Measurements from ENCODE around the gene GRM8. TPM values are rescaled to one million over a fixed set of nuclear protein-coding genes. Genes with fewer than 3 reads are reported as not detected.

Gene GRM8
- total RNA-seq, 1 experiment from 2014 or later, result not detected

- H4K20me1 ChIP-seq (ENCODE audit: insufficient read depth, low read depth, low read length), result no peaks in the 10 kb centered on the region
- H3K9me2 ChIP-seq (replicated peaks; ENCODE audit: insufficient read depth, low read length), result no peaks in the 10 kb centered on the region
- H3K4me3 ChIP-seq (ENCODE audit: low read length), result no peak overlapping the region
- no peak overlapping the region for H3K4me2 ChIP-seq (ENCODE audit: low read depth, low read length, poor library complexity, severe bottlenecking)
- H3K9ac ChIP-seq (ENCODE audit: low read length), result no peak overlapping the region
- no peaks in the 10 kb centered on the region for H3K4me1 ChIP-seq (ENCODE audit: low read length)
- DNase-seq, result no peak
- H3K27ac ChIP-seq (ENCODE audit: low read length), result no peak overlapping the region
- no peaks in the 10 kb centered on the region for H3K27me3 ChIP-seq (ENCODE audit: low read length)
- no peaks in the 10 kb centered on the region for H3K36me3 ChIP-seq (ENCODE audit: insufficient read depth, low read length)
- no peak overlapping the region for H2AFZ ChIP-seq (ENCODE audit: low read length)
- no peaks in the 10 kb centered on the region for H3K9me3 ChIP-seq (ENCODE audit: low read length)
- H3K79me2 ChIP-seq (ENCODE audit: low read length), result no peaks in the 10 kb centered on the region
These were observed 62.9 kb downstream of the GRM8 start for GRCh38 chr7:127189886-127190285.

GRCh38 chr7:127189074-127189473 lies 63.7 kb downstream of the GRM8 start:
- Histone ChIP-seq H4K20me1 (ENCODE audit: insufficient read depth, low read depth, low read length) (no peaks in the 10 kb centered on the region), H3K4me1 (ENCODE audit: low read length) (no peaks in the 10 kb centered on the region)

GRCh38 chr7:127187740-127188139 lies 65.0 kb downstream of the GRM8 start:
- Histone ChIP-seq H3K27ac (ENCODE audit: low read length) (no peak overlapping the region), H3K4me3 (ENCODE audit: low read length) (no peak overlapping the region), H3K79me2 (ENCODE audit: low read length) (no peaks in the 10 kb centered on the region), H3K4me1 (ENCODE audit: low read length) (no peaks in the 10 kb centered on the region), H4K20me1 (ENCODE audit: insufficient read depth, low read depth, low read length) (no peaks in the 10 kb centered on the region), H3K27me3 (ENCODE audit: low read length) (no peaks in the 10 kb centered on the region), H3K4me2 (ENCODE audit: low read depth, low read length, poor library complexity, severe bottlenecking) (no peak overlapping the region), H3K9me2 (replicated peaks; ENCODE audit: insufficient read depth, low read length) (0 out of 2 replicates have a peak, but pooled peaks cover 3% of the 10 kb centered on the region), H3K36me3 (ENCODE audit: insufficient read depth, low read length) (no peaks in the 10 kb centered on the region), H3K9me3 (ENCODE audit: low read length) (no peaks in the 10 kb centered on the region), H2AFZ (ENCODE audit: low read length) (no peak overlapping the region), H3K9ac (ENCODE audit: low read length) (no peak overlapping the region)
- DNase-seq, result no peak

More at GRCh38 chr7:127189074-127189473, 63.7 kb downstream of the GRM8 start:
- Histone ChIP-seq H3K9me2 (replicated peaks; ENCODE audit: insufficient read depth, low read length) (0 out of 2 replicates have a peak, but pooled peaks cover under 1% of the 10 kb centered on the region), H3K27me3 (ENCODE audit: low read length) (no peaks in the 10 kb centered on the region), H3K4me2 (ENCODE audit: low read depth, low read length, poor library complexity, severe bottlenecking) (no peak overlapping the region), H3K9me3 (ENCODE audit: low read length) (no peaks in the 10 kb centered on the region), H3K4me3 (ENCODE audit: low read length) (no peak overlapping the region), H3K79me2 (ENCODE audit: low read length) (no peaks in the 10 kb centered on the region), H3K9ac (ENCODE audit: low read length) (no peak overlapping the region), H3K36me3 (ENCODE audit: insufficient read depth, low read length) (no peaks in the 10 kb centered on the region), H3K27ac (ENCODE audit: low read length) (no peak overlapping the region), H2AFZ (ENCODE audit: low read length) (no peak overlapping the region)
- DNase-seq, result no peak

- H3K36me3 ChIP-seq (ENCODE audit: insufficient read depth, low read length), result no peaks in the 10 kb centered on the region
- H3K4me3 ChIP-seq (ENCODE audit: low read length), result no peak overlapping the region
- no peaks in the 10 kb centered on the region for H3K4me1 ChIP-seq (ENCODE audit: low read length)
- H3K27me3 ChIP-seq (ENCODE audit: low read length), result no peaks in the 10 kb centered on the region
- DNase-seq, result no peak
- H3K79me2 ChIP-seq (ENCODE audit: low read length), result no peaks in the 10 kb centered on the region
- no peak overlapping the region for H3K4me2 ChIP-seq (ENCODE audit: low read depth, low read length, poor library complexity, severe bottlenecking)
- H3K9me2 ChIP-seq (replicated peaks; ENCODE audit: insufficient read depth, low read length), result 0 out of 2 replicates have a peak, but pooled peaks cover 3% of the 10 kb centered on the region
- H3K9me3 ChIP-seq (ENCODE audit: low read length), result no peaks in the 10 kb centered on the region
- no peak overlapping the region for H2AFZ ChIP-seq (ENCODE audit: low read length)
- H3K27ac ChIP-seq (ENCODE audit: low read length), result no peak overlapping the region
- no peaks in the 10 kb centered on the region for H4K20me1 ChIP-seq (ENCODE audit: insufficient read depth, low read depth, low read length)
- no peak overlapping the region for H3K9ac ChIP-seq (ENCODE audit: low read length)
These were observed 66.1 kb downstream of the GRM8 start for GRCh38 chr7:127186686-127187085.

- H3K9me2 ChIP-seq (replicated peaks; ENCODE audit: insufficient read depth, low read length), result no peaks in the 10 kb centered on the region
- H3K36me3 ChIP-seq (ENCODE audit: insufficient read depth, low read length), result no peaks in the 10 kb centered on the region
- H4K20me1 ChIP-seq (ENCODE audit: insufficient read depth, low read depth, low read length), result no peaks in the 10 kb centered on the region
These were observed 75.6 kb downstream of the GRM8 start for GRCh38 chr7:127177156-127177555.

GRCh38 chr7:127162366-127162765 lies 90.4 kb downstream of the GRM8 start:
- no peaks in the 10 kb centered on the region for H3K9me3 ChIP-seq (ENCODE audit: low read length)
- H3K79me2 ChIP-seq (ENCODE audit: low read length), result no peaks in the 10 kb centered on the region
- no peaks in the 10 kb centered on the region for H3K9me2 ChIP-seq (replicated peaks; ENCODE audit: insufficient read depth, low read length)
- H3K4me1 ChIP-seq (ENCODE audit: low read length), result no peaks in the 10 kb centered on the region
- H3K36me3 ChIP-seq (ENCODE audit: insufficient read depth, low read length), result no peaks in the 10 kb centered on the region
- H4K20me1 ChIP-seq (ENCODE audit: insufficient read depth, low read depth, low read length), result no peaks in the 10 kb centered on the region
- H2AFZ ChIP-seq (ENCODE audit: low read length), result no peak overlapping the region
- H3K4me3 ChIP-seq (ENCODE audit: low read length), result no peak overlapping the region
- H3K4me2 ChIP-seq (ENCODE audit: low read depth, low read length, poor library complexity, severe bottlenecking), result no peak overlapping the region
- no peak overlapping the region for H3K27ac ChIP-seq (ENCODE audit: low read length)
- no peak overlapping the region for H3K9ac ChIP-seq (ENCODE audit: low read length)
- DNase-seq, result no peak
- no peaks in the 10 kb centered on the region for H3K27me3 ChIP-seq (ENCODE audit: low read length)

More at GRCh38 chr7:127177156-127177555, 75.6 kb downstream of the GRM8 start:
- no peak overlapping the region for H3K4me3 ChIP-seq (ENCODE audit: low read length)
- no peaks in the 10 kb centered on the region for H3K27me3 ChIP-seq (ENCODE audit: low read length)
- H3K4me1 ChIP-seq (ENCODE audit: low read length), result no peaks in the 10 kb centered on the region
- no peak for DNase-seq
- no peak overlapping the region for H3K27ac ChIP-seq (ENCODE audit: low read length)
- no peak overlapping the region for H3K9ac ChIP-seq (ENCODE audit: low read length)
- H2AFZ ChIP-seq (ENCODE audit: low read length), result no peak overlapping the region
- H3K79me2 ChIP-seq (ENCODE audit: low read length), result no peaks in the 10 kb centered on the region
- no peaks in the 10 kb centered on the region for H3K9me3 ChIP-seq (ENCODE audit: low read length)
- no peak overlapping the region for H3K4me2 ChIP-seq (ENCODE audit: low read depth, low read length, poor library complexity, severe bottlenecking)

- peak; percentile 68 for DNase-seq
- Histone ChIP-seq H3K4me3 (ENCODE audit: low read length) (no peak overlapping the region), H3K9ac (ENCODE audit: low read length) (no peak overlapping the region), H3K4me2 (ENCODE audit: low read depth, low read length, poor library complexity, severe bottlenecking) (no peak overlapping the region), H3K27me3 (ENCODE audit: low read length) (no peaks in the 10 kb centered on the region), H3K79me2 (ENCODE audit: low read length) (no peaks in the 10 kb centered on the region), H4K20me1 (ENCODE audit: insufficient read depth, low read depth, low read length) (no peaks in the 10 kb centered on the region), H3K27ac (ENCODE audit: low read length) (no peak overlapping the region), H2AFZ (ENCODE audit: low read length) (no peak overlapping the region), H3K36me3 (ENCODE audit: insufficient read depth, low read length) (no peaks in the 10 kb centered on the region), H3K9me3 (ENCODE audit: low read length) (no peaks in the 10 kb centered on the region), H3K4me1 (ENCODE audit: low read length) (no peaks in the 10 kb centered on the region), H3K9me2 (replicated peaks; ENCODE audit: insufficient read depth, low read length) (no peaks in the 10 kb centered on the region)
These were observed 94.1 kb downstream of the GRM8 start for GRCh38 chr7:127158659-127159058.

- Histone ChIP-seq H3K9me3 (ENCODE audit: low read length) (no peaks in the 10 kb centered on the region), H3K9me2 (replicated peaks; ENCODE audit: insufficient read depth, low read length) (no peaks in the 10 kb centered on the region), H3K4me3 (ENCODE audit: low read length) (no peak overlapping the region), H3K9ac (ENCODE audit: low read length) (no peak overlapping the region), H3K4me2 (ENCODE audit: low read depth, low read length, poor library complexity, severe bottlenecking) (no peak overlapping the region), H3K36me3 (ENCODE audit: insufficient read depth, low read length) (no peaks in the 10 kb centered on the region), H3K27ac (ENCODE audit: low read length) (no peak overlapping the region), H4K20me1 (ENCODE audit: insufficient read depth, low read depth, low read length) (no peaks in the 10 kb centered on the region), H2AFZ (ENCODE audit: low read length) (no peak overlapping the region), H3K4me1 (ENCODE audit: low read length) (no peaks in the 10 kb centered on the region), H3K79me2 (ENCODE audit: low read length) (no peaks in the 10 kb centered on the region), H3K27me3 (ENCODE audit: low read length) (no peaks in the 10 kb centered on the region)
- no peak for DNase-seq
These were observed 97.8 kb downstream of the GRM8 start for GRCh38 chr7:127154958-127155357.

- Histone ChIP-seq H3K27ac (ENCODE audit: low read length) (no peak overlapping the region), H3K4me1 (ENCODE audit: low read length) (no peaks in the 10 kb centered on the region), H3K79me2 (ENCODE audit: low read length) (no peaks in the 10 kb centered on the region), H3K27me3 (ENCODE audit: low read length) (no peaks in the 10 kb centered on the region), H3K9ac (ENCODE audit: low read length) (no peak overlapping the region), H3K9me2 (replicated peaks; ENCODE audit: insufficient read depth, low read length) (no peaks in the 10 kb centered on the region), H3K36me3 (ENCODE audit: insufficient read depth, low read length) (no peaks in the 10 kb centered on the region), H3K4me3 (ENCODE audit: low read length) (no peak overlapping the region), H2AFZ (ENCODE audit: low read length) (no peak overlapping the region), H4K20me1 (ENCODE audit: insufficient read depth, low read depth, low read length) (no peaks in the 10 kb centered on the region), H3K4me2 (ENCODE audit: low read depth, low read length, poor library complexity, severe bottlenecking) (no peak overlapping the region), H3K9me3 (ENCODE audit: low read length) (no peaks in the 10 kb centered on the region)
- DNase-seq, result no peak
These were observed 98.6 kb downstream of the GRM8 start for GRCh38 chr7:127154101-127154500.
